ENCODE results near the gene PAGE4. TPM values are rescaled to one million over a fixed set of nuclear protein-coding genes. Genes with fewer than 3 reads are reported as not detected.

PAGE4 gene
- total RNA-seq, 1 donor: not detected

GRCh38 chrX:49862093-49862492 is 33.0 kb downstream of the PAGE4 start:
- no peak for DNase-seq (ENCODE audit: low read depth in 2 of 3, low spot score in 2 of 3)

- no peak for DNase-seq (ENCODE audit: low read depth in 2 of 3, low spot score in 2 of 3)
These were observed 39.6 kb downstream of the PAGE4 start for GRCh38 chrX:49868739-49869138.

GRCh38 chrX:49876750-49877149 is 47.6 kb downstream of the PAGE4 start:
- peak in 1 of 3 donors; percentile 62 for DNase-seq (ENCODE audit: low read depth in 2 of 3, low spot score in 2 of 3)

DNA sequence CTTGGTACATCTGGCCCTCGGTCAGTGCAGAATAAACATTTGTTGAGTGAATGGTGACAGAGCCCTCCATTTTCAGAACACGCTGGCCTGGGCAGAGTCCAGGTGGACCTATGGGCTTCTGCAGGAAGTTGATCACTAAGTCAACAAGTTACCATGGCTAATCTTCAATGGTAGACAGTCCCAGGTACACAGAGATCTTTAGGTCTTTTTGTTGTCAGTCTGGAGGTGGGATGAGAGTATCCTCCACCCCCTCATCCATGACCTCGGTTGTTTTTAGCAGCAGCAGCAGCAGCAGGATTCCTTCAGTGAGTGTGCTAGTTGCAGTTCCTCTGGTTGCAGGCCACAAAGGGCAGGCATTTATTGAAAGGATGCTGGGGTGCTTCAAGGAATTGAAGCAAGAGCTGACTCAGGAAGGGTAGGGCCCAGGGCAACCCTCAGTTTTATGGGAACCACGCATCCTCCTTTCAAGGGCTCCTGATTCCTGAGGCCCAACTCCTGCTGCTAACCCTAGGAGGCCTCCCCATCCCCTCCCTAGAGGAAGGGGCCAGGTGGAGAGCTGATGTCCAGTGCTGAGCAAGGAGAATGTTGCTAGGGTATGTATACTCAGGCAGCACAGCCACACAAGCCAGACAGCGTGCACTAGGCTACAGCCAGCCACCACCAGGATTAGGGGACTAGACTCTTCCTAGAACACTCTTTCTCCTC is 48.4 kb downstream of the PAGE4 start:
- no peak for DNase-seq (ENCODE audit: low read depth in 2 of 3, low spot score in 2 of 3)

DNA sequence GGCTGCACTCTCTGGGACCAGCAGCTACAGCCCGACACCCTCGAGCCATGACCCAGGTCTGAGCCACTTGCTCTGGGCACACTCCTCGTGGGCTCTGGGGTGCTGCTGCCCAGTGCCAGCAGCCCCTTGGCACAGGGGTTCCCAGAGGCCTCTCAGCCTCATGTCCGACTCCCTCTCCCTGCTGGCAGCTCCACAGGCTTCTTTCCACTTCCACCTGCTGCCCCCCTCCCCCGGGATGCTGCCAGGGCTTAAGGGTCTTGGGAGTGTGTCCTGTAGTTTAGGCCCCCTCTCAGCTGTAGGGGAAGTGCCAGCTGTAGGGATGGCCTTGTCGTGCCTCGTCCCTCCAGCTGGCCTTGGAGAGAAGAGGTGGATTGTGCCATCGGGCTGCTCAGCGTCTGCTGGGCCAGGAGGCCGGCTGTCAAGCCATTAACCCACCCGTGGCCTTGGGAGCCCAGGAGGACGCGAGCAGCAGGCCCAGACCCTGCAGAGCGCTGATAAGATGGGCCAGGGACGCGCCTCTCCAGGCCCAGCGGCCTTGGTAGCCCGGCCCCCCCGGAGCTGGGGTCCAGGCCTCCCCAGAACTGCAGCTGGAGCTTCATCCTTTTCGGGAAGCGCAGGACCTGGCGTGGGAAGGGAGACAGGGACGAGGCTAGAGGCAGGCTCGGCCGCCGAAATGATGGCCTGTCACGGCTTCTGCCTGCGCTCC is 49.2 kb downstream of the PAGE4 start:
- DNase-seq (ENCODE audit: low read depth in 2 of 3, low spot score in 2 of 3): no peak

DNA sequence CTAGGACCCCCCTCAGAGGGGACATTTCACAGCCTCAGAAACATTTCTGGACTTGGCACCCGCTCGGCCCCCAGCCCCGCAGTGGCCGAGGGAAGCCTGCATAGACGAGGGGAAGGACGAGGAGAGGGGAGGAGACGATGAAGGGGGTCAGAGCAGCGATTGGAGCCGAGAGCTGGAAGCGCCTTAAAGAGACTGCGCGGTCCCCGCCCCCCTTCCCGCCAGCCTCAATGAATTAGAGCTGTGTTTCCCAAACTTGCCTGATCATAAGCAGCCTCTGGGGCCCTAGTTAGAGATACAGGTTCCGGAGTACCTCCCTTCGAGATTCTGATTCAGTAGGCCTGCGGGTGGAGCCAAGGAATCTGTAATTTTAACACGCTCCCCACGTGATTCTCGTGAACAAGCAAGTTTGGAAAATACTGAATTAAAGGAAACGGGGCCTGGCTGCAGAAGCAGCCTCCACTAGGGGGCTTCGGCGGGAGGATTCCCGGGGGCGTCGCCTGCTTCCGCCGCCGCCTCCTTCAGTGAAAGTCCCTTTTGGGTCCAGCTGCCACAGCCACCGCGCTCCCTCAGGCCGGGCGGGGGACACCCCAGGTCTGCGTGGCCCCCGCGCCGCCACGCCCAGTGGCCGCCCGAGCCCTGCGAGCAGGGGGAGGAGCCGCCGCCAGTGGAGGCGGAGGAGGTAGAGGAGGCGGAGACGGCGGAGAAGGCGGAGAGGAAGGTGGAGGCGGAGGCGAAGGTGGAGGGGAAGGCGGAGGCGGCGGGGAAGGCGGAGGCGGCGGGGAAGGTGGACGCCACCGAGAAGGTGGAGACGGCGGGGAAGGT is 49.9 kb downstream of the PAGE4 start, which contains the start of gene USP27X:
Gene USP27X (plus strand): TSS at position 651 of the 822 bp plus-strand sequence. CDS start 824 bp downstream, outside the sequence.
- DNase-seq (ENCODE audit: low read depth in 2 of 3, low spot score in 2 of 3): peak; percentile 59 to 88 (median 87)

- DNase-seq (ENCODE audit: low read depth in 2 of 3, low spot score in 2 of 3): no peak
These were observed 50.7 kb downstream of the PAGE4 start for GRCh38 chrX:49879656-49880277.

GRCh38 chrX:49880668-49881067 is 51.6 kb downstream of the PAGE4 start:
- DNase-seq (ENCODE audit: low read depth in 2 of 3, low spot score in 2 of 3): no peak

Other genes starting within 250 kb of the PAGE4 start
- not detected for gene GAGE12H, start 249.4 kb upstream of the PAGE4 start, total RNA-seq
- not detected for gene GAGE2A, start 239.8 kb upstream of the PAGE4 start, total RNA-seq
- not detected for gene GAGE1, start 230.3 kb upstream of the PAGE4 start, total RNA-seq
- gene PAGE1, start 133.3 kb upstream of the PAGE4 start, total RNA-seq: not detected
- 7.3 TPM for gene USP27X, start 50.2 kb downstream of the PAGE4 start, total RNA-seq
- gene CLCN5, start 93.3 kb downstream of the PAGE4 start, total RNA-seq: 2.2 TPM